ENCODE data around the gene CD300H.

CD300H gene

DNA sequence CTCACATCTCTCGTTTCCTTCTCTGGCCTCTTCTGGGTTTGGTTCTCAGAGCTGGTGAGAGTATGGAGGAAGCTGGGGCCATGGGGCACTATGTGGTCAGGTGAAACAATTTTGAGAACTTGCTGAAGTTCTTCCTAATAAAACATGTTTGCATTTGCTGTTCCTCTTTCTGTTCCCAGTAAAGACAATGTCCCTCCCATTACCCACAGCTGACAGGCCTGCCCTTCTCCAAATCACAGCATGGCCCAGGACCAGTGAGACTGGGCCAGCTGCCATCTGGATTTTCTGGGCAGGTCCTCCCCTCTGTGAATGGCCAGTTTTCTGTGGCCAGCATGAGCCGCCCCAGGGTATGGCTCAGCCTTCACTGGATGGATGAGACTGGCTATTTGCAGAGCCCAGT, at the start of gene CD300H:
CD300H (minus strand) TSS at position 113 of the 400 bp plus-strand sequence.
- no peak within 1 kb of the TSS for H3K4me3 ChIP-seq (ENCODE audit: low read depth in 1 of 5, low read length in 5 of 5)
- peaks cover 0 to 21% (median 15%) of the 10 kb centered on the region in 5 donors for H3K27me3 ChIP-seq (ENCODE audit: control insufficient read depth in 5 of 5, insufficient read depth in 4 of 5, low read length in 5 of 5)

DNA sequence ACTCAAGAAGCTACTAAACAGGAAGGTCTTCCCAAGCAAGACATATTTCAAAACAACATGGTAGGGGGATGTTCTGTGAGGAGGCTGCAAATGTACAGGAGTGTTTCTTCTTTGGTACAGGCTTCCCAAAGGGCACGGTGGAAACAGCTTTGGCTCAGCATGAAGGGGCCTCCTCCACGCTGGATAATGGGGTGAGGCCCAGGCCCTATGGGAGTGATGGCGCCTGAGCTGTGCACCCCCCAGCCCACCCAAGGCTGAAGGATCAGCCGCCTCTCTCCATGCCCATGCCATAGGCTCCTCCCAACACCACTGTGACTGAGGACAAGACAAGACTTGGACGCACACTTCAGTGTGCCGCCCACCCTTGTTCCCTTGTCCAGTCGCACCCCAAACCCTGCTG, 49.4 kb upstream of the CD300H start:
- Histone ChIP-seq H3K4me1 (ENCODE audit: control insufficient read depth in 5 of 5, insufficient read depth in 5 of 5, low read length in 5 of 5) (peaks cover 0 to 10% (median 4%) of the 10 kb centered on the region in 5 donors), H3K9ac (ENCODE audit: low read length in 5 of 5) (no peak overlapping the region), H3K36me3 (ENCODE audit: control insufficient read depth in 5 of 5, insufficient read depth in 5 of 5, low read length in 5 of 5) (no peaks in the 10 kb centered on the region), H3K4me3 (ENCODE audit: low read depth in 1 of 5, low read length in 5 of 5) (no peak overlapping the region), H3K27ac (ENCODE audit: low read depth, low read length) (no peak overlapping the region), H3K27me3 (ENCODE audit: control insufficient read depth in 5 of 5, insufficient read depth in 4 of 5, low read length in 5 of 5) (peaks cover 11 to 27% (median 21%) of the 10 kb centered on the region in 5 donors), H3K9me3 (ENCODE audit: control insufficient read depth in 5 of 5, low read length in 5 of 5) (no peaks in the 10 kb centered on the region)

More for the DNA sequence above, at the start of gene CD300H:
- H3K27ac ChIP-seq (ENCODE audit: low read depth, low read length): no peak within 1 kb of the TSS
- peaks cover 0 to 5% (median 0%) of the 10 kb centered on the region in 5 donors for H3K9me3 ChIP-seq (ENCODE audit: control insufficient read depth in 5 of 5, low read length in 5 of 5)
- peaks cover 0 to 14% (median 3%) of the 10 kb centered on the region in 5 donors for H3K4me1 ChIP-seq (ENCODE audit: control insufficient read depth in 5 of 5, insufficient read depth in 5 of 5, low read length in 5 of 5)
- H3K36me3 ChIP-seq (ENCODE audit: control insufficient read depth in 5 of 5, insufficient read depth in 5 of 5, low read length in 5 of 5): no peaks in the 10 kb centered on the region
- H3K9ac ChIP-seq (ENCODE audit: low read length in 5 of 5): no peak within 1 kb of the TSS

DNA sequence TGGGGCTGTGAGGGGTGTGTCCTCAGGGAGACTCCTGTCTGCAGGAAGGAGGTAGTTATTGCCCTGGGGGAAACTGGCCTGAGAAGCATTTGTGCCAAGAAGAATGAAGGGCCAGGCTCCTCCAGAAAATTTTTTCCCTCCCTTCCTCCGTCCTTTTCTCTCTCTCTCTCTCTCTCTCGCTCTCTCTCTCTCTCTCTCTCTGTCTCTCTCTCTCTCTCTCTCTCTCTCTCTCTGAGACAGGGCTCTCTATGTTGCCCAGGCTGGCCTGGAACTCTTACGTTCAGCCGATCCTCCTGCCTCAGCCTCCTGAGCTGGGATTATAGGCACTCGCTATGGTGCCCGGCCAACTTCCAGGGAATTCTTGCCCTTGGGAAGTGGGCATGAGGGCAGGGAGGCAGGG, 44.7 kb upstream of the CD300H start:
- H3K4me1 ChIP-seq (ENCODE audit: control insufficient read depth in 5 of 5, insufficient read depth in 5 of 5, low read length in 5 of 5): peaks cover 0 to 4% (median 0%) of the 10 kb centered on the region in 5 donors
- no peak overlapping the region for H3K4me3 ChIP-seq (ENCODE audit: low read depth in 1 of 5, low read length in 5 of 5)
- no peaks in the 10 kb centered on the region for H3K36me3 ChIP-seq (ENCODE audit: control insufficient read depth in 5 of 5, insufficient read depth in 5 of 5, low read length in 5 of 5)
- H3K27me3 ChIP-seq (ENCODE audit: control insufficient read depth in 5 of 5, insufficient read depth in 4 of 5, low read length in 5 of 5): peaks cover 5 to 28% (median 25%) of the 10 kb centered on the region in 5 donors
- H3K27ac ChIP-seq (ENCODE audit: low read depth, low read length): no peak overlapping the region
- no peak overlapping the region for H3K9ac ChIP-seq (ENCODE audit: low read length in 5 of 5)
- H3K9me3 ChIP-seq (ENCODE audit: control insufficient read depth in 5 of 5, low read length in 5 of 5): peaks cover 0 to 2% (median 0%) of the 10 kb centered on the region in 5 donors

DNA sequence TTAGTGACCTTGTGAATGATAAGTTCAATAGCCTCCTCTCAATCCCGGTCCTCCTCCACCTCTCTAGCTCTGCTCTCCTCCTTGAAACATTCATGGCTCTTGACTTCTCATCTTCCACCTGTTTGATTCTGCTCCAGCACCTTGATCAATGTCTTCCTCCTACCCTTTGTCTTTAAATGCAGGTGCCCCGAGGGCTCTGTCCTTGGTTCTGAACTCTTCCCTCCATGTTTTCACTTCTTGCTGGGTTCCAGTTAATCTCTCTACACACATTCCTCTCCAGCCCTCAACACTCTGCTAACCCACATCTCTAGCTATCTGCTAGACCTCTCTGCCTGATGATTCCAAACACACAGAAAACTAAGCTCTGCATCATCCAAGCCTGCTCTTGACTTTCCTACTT, 42.8 kb upstream of the CD300H start:
- peaks cover 5 to 25% (median 22%) of the 10 kb centered on the region in 5 donors for H3K27me3 ChIP-seq (ENCODE audit: control insufficient read depth in 5 of 5, insufficient read depth in 4 of 5, low read length in 5 of 5)
- H3K4me1 ChIP-seq (ENCODE audit: control insufficient read depth in 5 of 5, insufficient read depth in 5 of 5, low read length in 5 of 5): peaks cover 0 to 11% (median 0%) of the 10 kb centered on the region in 5 donors
- H3K36me3 ChIP-seq (ENCODE audit: control insufficient read depth in 5 of 5, insufficient read depth in 5 of 5, low read length in 5 of 5): no peaks in the 10 kb centered on the region
- no peak overlapping the region for H3K9ac ChIP-seq (ENCODE audit: low read length in 5 of 5)
- H3K9me3 ChIP-seq (ENCODE audit: control insufficient read depth in 5 of 5, low read length in 5 of 5): peaks cover 0 to 2% (median 0%) of the 10 kb centered on the region in 5 donors
- H3K27ac ChIP-seq (ENCODE audit: low read depth, low read length): no peak overlapping the region
- H3K4me3 ChIP-seq (ENCODE audit: low read depth in 1 of 5, low read length in 5 of 5): no peak overlapping the region

DNA sequence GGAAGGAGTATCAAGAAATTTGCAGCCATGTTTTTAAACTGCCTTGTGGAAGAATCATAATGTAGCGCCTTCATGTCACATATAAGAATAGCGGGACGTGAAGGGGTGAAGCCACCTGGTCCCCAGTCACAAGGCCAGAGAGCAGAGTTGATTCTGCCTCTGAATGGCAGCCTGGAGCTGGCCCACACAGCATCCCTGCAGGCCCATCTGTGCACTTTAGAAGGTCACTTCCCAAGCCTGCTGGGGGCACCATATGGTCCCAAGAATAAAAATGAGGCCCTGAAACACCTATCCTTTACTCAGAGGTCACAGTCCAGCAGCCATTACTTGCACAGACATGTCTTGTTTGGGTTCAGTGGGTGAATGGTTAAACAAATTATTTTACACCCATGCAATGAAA, 41.2 kb upstream of the CD300H start:
- peaks cover 0 to 19% (median 2%) of the 10 kb centered on the region in 5 donors for H3K4me1 ChIP-seq (ENCODE audit: control insufficient read depth in 5 of 5, insufficient read depth in 5 of 5, low read length in 5 of 5)
- H3K9ac ChIP-seq (ENCODE audit: low read length in 5 of 5): no peak overlapping the region
- H3K9me3 ChIP-seq (ENCODE audit: control insufficient read depth in 5 of 5, low read length in 5 of 5): peaks cover 0 to 2% (median 0%) of the 10 kb centered on the region in 5 donors
- no peaks in the 10 kb centered on the region for H3K36me3 ChIP-seq (ENCODE audit: control insufficient read depth in 5 of 5, insufficient read depth in 5 of 5, low read length in 5 of 5)
- peaks cover 5 to 17% (median 14%) of the 10 kb centered on the region in 5 donors for H3K27me3 ChIP-seq (ENCODE audit: control insufficient read depth in 5 of 5, insufficient read depth in 4 of 5, low read length in 5 of 5)
- H3K27ac ChIP-seq (ENCODE audit: low read depth, low read length): no peak overlapping the region
- H3K4me3 ChIP-seq (ENCODE audit: low read depth in 1 of 5, low read length in 5 of 5): no peak overlapping the region

DNA sequence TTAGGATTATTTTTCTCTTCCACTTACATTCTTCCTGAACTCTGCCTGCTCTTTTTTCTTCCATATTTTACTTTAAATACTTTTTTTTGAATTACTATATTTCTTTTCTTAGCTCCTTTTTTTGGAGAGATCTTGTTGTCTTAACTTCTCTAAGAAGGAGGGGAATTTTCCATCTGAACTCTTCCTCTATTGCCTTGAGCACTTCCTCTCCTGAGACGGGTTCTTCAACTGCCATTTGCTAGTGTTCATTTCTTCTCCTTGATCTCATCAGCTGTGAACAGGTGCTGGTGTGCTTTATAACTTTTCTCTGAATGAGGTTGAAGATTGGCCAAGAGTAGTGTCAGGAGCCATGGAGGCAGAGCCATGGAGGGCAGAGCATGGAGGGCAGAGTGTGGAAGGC, 39.9 kb upstream of the CD300H start:
- Histone ChIP-seq H3K4me3 (ENCODE audit: low read depth in 1 of 5, low read length in 5 of 5) (no peak overlapping the region), H3K27me3 (ENCODE audit: control insufficient read depth in 5 of 5, insufficient read depth in 4 of 5, low read length in 5 of 5) (peaks cover 0 to 18% (median 12%) of the 10 kb centered on the region in 5 donors), H3K9ac (ENCODE audit: low read length in 5 of 5) (no peak overlapping the region), H3K9me3 (ENCODE audit: control insufficient read depth in 5 of 5, low read length in 5 of 5) (peaks cover 0 to 2% (median 0%) of the 10 kb centered on the region in 5 donors), H3K4me1 (ENCODE audit: control insufficient read depth in 5 of 5, insufficient read depth in 5 of 5, low read length in 5 of 5) (peaks cover 0 to 26% (median 5%) of the 10 kb centered on the region in 5 donors), H3K36me3 (ENCODE audit: control insufficient read depth in 5 of 5, insufficient read depth in 5 of 5, low read length in 5 of 5) (no peaks in the 10 kb centered on the region), H3K27ac (ENCODE audit: low read depth, low read length) (no peak overlapping the region)

DNA sequence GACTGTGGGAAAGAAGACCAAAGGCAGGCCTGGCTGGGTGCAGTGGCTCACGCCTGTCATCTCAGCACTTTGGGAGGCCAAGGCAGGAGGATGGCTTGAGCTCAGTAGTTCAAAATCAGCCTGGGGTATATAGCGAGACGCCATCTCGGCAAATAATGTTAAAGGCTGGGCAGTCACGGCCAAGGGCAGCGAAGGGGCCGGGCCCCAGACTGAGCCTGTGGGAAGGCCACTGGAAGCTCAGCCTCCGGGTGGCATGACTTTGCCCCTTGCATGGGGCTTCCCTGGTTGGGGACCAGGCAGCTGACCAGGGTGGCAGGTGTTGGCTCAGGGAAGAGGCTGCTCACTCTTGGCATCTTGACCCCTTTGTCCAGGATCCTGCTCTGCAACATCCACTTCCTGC, 38.7 kb upstream of the CD300H start:
- Histone ChIP-seq H3K9ac (ENCODE audit: low read length in 5 of 5) (no peak overlapping the region), H3K9me3 (ENCODE audit: control insufficient read depth in 5 of 5, low read length in 5 of 5) (peaks cover 0 to 2% (median 0%) of the 10 kb centered on the region in 5 donors), H3K4me1 (ENCODE audit: control insufficient read depth in 5 of 5, insufficient read depth in 5 of 5, low read length in 5 of 5) (peaks cover 0 to 28% (median 6%) of the 10 kb centered on the region in 5 donors), H3K36me3 (ENCODE audit: control insufficient read depth in 5 of 5, insufficient read depth in 5 of 5, low read length in 5 of 5) (no peaks in the 10 kb centered on the region), H3K27me3 (ENCODE audit: control insufficient read depth in 5 of 5, insufficient read depth in 4 of 5, low read length in 5 of 5) (peaks cover 0 to 16% (median 9%) of the 10 kb centered on the region in 5 donors), H3K27ac (ENCODE audit: low read depth, low read length) (no peak overlapping the region), H3K4me3 (ENCODE audit: low read depth in 1 of 5, low read length in 5 of 5) (no peak overlapping the region)

DNA sequence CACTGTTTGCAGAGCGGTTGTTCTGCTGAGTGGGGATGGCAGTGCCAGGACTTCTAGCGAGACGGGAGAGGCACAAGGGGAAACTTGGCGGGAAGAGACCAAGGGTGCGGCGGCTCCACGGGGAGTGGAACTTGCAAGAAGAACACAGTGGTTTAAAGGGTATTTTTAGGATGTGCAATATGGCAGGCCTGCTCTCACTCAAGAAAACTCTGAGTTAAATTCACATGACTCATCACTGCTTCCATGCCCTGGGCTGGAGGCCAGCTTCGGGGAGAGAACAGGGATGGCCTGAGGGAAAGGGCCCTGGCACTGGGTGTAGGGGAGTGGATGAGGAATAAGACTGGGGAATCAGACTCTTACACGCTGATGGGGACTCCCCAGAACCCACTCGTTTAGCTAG, 38.1 kb upstream of the CD300H start:
- Histone ChIP-seq H3K4me3 (ENCODE audit: low read depth in 1 of 5, low read length in 5 of 5) (no peak overlapping the region), H3K27ac (ENCODE audit: low read depth, low read length) (no peak overlapping the region), H3K27me3 (ENCODE audit: control insufficient read depth in 5 of 5, insufficient read depth in 4 of 5, low read length in 5 of 5) (peaks cover 0 to 21% (median 12%) of the 10 kb centered on the region in 5 donors), H3K9ac (ENCODE audit: low read length in 5 of 5) (no peak overlapping the region), H3K4me1 (ENCODE audit: control insufficient read depth in 5 of 5, insufficient read depth in 5 of 5, low read length in 5 of 5) (peaks cover 0 to 32% (median 6%) of the 10 kb centered on the region in 5 donors), H3K9me3 (ENCODE audit: control insufficient read depth in 5 of 5, low read length in 5 of 5) (peaks cover 0 to 2% (median 0%) of the 10 kb centered on the region in 5 donors), H3K36me3 (ENCODE audit: control insufficient read depth in 5 of 5, insufficient read depth in 5 of 5, low read length in 5 of 5) (no peaks in the 10 kb centered on the region)

DNA sequence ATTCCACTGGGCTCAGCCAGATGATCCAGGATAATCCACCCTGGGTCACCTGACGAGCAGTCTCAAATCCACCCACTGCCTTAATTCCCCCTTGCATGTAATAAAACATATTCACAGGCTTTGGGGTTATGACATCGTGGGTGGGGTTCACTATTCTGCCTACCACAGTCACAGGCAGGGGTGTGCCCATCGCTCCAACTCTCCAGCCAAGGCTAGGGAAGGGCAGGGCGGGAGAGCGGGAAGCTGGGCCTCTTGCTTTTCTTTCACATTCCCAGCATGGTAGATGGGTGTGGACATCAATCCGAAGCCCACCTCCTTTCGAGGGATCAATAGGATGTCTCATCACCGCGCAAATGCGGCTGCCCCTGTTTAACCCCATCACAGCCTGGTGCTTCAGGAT, 37.5 kb upstream of the CD300H start:
- no peaks in the 10 kb centered on the region for H3K36me3 ChIP-seq (ENCODE audit: control insufficient read depth in 5 of 5, insufficient read depth in 5 of 5, low read length in 5 of 5)
- peaks cover 0 to 35% (median 6%) of the 10 kb centered on the region in 5 donors for H3K4me1 ChIP-seq (ENCODE audit: control insufficient read depth in 5 of 5, insufficient read depth in 5 of 5, low read length in 5 of 5)
- no peak overlapping the region for H3K9ac ChIP-seq (ENCODE audit: low read length in 5 of 5)
- H3K27ac ChIP-seq (ENCODE audit: low read depth, low read length): no peak overlapping the region
- H3K4me3 ChIP-seq (ENCODE audit: low read depth in 1 of 5, low read length in 5 of 5): no peak overlapping the region
- peaks cover 1 to 20% (median 14%) of the 10 kb centered on the region in 5 donors for H3K27me3 ChIP-seq (ENCODE audit: control insufficient read depth in 5 of 5, insufficient read depth in 4 of 5, low read length in 5 of 5)
- H3K9me3 ChIP-seq (ENCODE audit: control insufficient read depth in 5 of 5, low read length in 5 of 5): peaks cover 0 to 2% (median 0%) of the 10 kb centered on the region in 5 donors

DNA sequence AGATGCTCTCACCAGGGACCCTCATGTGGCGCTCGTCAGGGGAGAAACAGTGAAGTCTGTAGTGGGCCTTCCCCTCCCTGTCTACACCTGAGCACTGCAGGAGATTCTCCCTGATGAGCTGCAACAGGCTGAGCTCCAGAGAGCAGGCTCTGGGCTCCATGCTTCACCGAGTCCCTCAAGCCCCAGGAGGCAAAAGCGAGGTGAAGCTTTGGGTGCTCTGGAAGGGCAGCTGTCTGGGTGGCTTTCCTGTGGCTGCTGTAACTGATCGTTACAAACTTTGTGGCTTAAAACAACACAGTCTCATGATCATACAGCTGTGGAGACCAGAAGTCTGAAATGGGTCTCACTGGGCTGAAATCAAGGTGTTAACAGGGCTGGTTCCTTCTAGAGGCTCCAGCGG, 36.9 kb upstream of the CD300H start:
- no peak overlapping the region for H3K4me3 ChIP-seq (ENCODE audit: low read depth in 1 of 5, low read length in 5 of 5)
- no peaks in the 10 kb centered on the region for H3K36me3 ChIP-seq (ENCODE audit: control insufficient read depth in 5 of 5, insufficient read depth in 5 of 5, low read length in 5 of 5)
- H3K27ac ChIP-seq (ENCODE audit: low read depth, low read length): no peak overlapping the region
- peaks cover 0 to 38% (median 8%) of the 10 kb centered on the region in 5 donors for H3K4me1 ChIP-seq (ENCODE audit: control insufficient read depth in 5 of 5, insufficient read depth in 5 of 5, low read length in 5 of 5)
- H3K9me3 ChIP-seq (ENCODE audit: control insufficient read depth in 5 of 5, low read length in 5 of 5): peaks cover 0 to 2% (median 0%) of the 10 kb centered on the region in 5 donors
- H3K9ac ChIP-seq (ENCODE audit: low read length in 5 of 5): no peak overlapping the region
- peaks cover 4 to 19% (median 15%) of the 10 kb centered on the region in 5 donors for H3K27me3 ChIP-seq (ENCODE audit: control insufficient read depth in 5 of 5, insufficient read depth in 4 of 5, low read length in 5 of 5)

Measured in subcutaneous abdominal adipose tissue (tissue), 5 donors.